ENCODE results near the gene SPO11.

Gene SPO11

DNA sequence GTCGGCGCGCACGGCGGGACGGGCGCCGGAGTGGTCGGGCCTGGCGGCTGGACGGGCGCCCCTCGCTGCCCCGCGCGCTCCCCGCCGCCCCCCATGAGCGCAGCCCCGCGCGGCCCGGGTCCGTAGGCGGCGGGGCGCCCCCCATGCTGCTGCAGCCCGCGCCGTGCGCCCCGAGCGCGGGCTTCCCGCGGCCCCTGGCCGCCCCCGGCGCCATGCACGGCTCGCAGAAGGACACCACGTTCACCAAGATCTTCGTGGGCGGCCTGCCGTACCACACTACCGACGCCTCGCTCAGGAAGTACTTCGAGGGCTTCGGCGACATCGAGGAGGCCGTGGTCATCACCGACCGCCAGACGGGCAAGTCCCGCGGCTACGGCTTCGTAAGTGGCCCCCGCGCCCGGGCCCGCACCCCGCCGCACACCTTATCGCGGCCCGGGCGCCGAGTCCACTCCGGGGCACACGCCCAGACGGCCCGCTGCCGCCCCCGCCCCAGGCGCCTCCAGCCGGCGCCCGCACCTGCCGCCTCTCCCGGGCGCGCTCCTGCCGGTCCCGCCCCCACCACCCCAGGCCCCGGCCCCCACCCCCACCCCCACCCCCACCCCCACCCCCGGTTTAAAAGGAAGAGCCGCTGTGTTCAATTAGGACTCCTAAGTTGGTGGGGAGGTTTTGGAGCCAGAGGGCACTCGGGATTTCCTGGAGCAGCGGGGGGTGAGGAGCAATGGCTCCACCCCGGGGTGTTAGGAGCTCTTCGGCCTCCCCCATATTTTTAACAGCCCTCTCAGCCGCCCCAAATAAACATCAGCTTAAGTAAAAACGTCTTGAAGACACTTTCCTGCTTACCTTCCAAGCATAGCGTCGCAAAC is 62.1 kb downstream of the SPO11 start:
- DNase-seq (ENCODE audit: low read depth), result no peak

DNA sequence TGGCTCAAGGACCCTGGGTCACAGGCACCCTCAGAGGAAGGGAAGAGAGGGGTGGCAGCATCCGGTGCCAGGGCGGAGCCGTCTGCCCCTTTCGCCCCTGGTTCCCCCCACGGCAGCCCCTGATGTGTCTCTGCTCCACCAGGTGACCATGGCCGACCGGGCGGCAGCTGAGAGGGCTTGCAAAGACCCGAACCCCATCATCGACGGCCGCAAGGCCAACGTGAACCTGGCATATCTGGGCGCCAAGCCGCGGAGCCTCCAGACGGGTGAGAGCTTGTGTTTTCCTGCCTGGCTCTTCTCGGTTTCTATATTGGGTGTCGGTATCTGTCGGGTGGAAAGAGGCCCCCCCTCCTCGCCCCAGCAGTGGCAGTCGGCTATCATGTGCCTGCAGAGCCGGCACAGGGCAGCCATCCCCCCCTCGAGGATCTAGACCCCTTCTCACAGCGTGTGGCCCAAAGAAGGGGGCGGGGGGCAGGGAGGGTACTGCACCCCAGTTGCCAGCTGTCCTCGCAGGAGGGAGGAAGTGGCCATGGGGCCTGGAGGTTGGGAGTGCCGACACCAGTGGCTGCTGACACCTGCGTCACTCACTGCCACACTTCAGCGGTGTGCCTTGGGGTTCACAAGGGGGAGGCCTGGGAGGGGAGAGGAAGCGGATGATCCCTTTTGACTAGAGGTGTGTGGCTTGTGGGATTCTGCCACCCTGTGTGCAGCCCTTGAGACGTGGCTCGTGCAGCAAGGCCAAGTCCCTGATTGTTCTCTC is 63.1 kb downstream of the SPO11 start:
- no peak for DNase-seq (ENCODE audit: low read depth)
